Osteoblast (primary cell): Measurements from ENCODE around the gene CS. TPM values are rescaled to one million over a fixed set of nuclear protein-coding genes. Genes with fewer than 3 reads are reported as not detected.
A peak's percentile ranks its signal among the peaks of the same experiment; 100 is the strongest.

Experiments used
- DNase-seq: peaks from one replicate; pipeline ENCODE4 v3.0.0; 2011; ENCODE audit warnings: low spot score, mixed read lengths; ENCODE audit not compliant: insufficient read length; ENCODE audit errors: missing footprints
- H2AFZ ChIP-seq: 2 replicates; pipeline ENCODE4 v1.6.0; 2011; ENCODE audit warnings: mild to moderate bottlenecking, low read length
- H3K27ac ChIP-seq: 2 replicates; pipeline ENCODE4 v1.5.1; 2011; ENCODE audit warnings: mild to moderate bottlenecking, low read depth, low read length, moderate library complexity
- H3K27me3 ChIP-seq: 2 replicates; pipeline ENCODE4 v1.6.0; 2012; ENCODE audit warnings: mild to moderate bottlenecking, control low read depth, inconsistent platforms, low read length, moderate library complexity; ENCODE audit not compliant: insufficient read depth
- H3K36me3 ChIP-seq: 2 replicates; pipeline ENCODE4 v1.5.1; 2011; ENCODE audit warnings: mild to moderate bottlenecking, low read length, control low read depth, moderate library complexity; ENCODE audit not compliant: insufficient read depth
- H3K4me1 ChIP-seq: 2 replicates; pipeline ENCODE4 v1.5.1; 2011; ENCODE audit warnings: mild to moderate bottlenecking, low read length, control low read depth, moderate library complexity; ENCODE audit not compliant: insufficient read depth
- H3K4me2 ChIP-seq: 2 replicates; pipeline ENCODE4 v1.6.0; 2011; ENCODE audit warnings: mild to moderate bottlenecking, low read length; ENCODE audit not compliant: insufficient read depth
- H3K4me3 ChIP-seq: fragments of 200-600 bp; sonication (generic); 3 replicates; pipeline ENCODE4 v1.5.1; 2012; ENCODE audit warnings: mild to moderate bottlenecking, low read length, inconsistent platforms; ENCODE audit not compliant: insufficient read depth
- H3K79me2 ChIP-seq: 2 replicates; pipeline ENCODE4 v1.6.0; 2012; ENCODE audit warnings: mild to moderate bottlenecking, low read length, control low read depth, inconsistent platforms; ENCODE audit not compliant: insufficient read depth
- H3K9me3 ChIP-seq: 2 replicates; pipeline ENCODE4 v1.5.1; 2011; ENCODE audit warnings: low read depth, low read length, control low read depth
- H4K20me1 ChIP-seq: 2 replicates; pipeline ENCODE4 v1.6.0; 2012; ENCODE audit warnings: mild to moderate bottlenecking, low read length, control low read depth; ENCODE audit not compliant: insufficient read depth
- total RNA-seq: library from RNA; depleted of rRNA; stranded (reverse); fragments of >200 nt; gene quantifications from 2 replicates; pipeline ENCODE4 v1.2.3, GENCODE V29; 2012
- TF ChIP-seq, protein P1 (sequence below): IDR thresholded peaks from 2 replicates; pipeline ENCODE4 v1.5.1; 2011; ENCODE audit warnings: mild to moderate bottlenecking, low read depth, low read length, moderate library complexity; ENCODE audit errors: extremely low read depth

Gene CS
- total RNA-seq, 1 donor: 106 TPM

DNA sequence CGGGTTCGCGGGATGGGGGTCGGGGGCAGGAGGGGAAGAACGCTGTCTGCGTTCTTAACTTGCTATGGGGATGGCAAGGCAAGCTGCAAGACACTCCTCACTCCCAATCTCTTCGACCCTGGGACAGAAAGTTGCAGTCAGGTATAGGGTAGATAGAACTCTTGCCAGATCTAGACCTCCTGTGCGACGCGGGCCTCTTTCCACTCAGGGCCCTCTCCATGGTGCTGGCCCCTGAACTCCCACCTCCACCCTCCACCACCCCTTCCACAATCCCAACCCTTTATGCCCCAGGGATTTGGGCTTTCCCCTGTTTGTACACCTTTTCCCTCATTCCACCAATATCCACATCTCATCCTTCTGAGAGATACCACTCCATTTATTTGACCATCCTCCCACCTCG, 75.2 kb downstream of the CS start:
- H3K9me3 ChIP-seq: no peaks in the 10 kb centered on the region
- no peaks in the 10 kb centered on the region for H3K27me3 ChIP-seq
- peaks cover 15% of the 10 kb centered on the region for H3K79me2 ChIP-seq
- no peak overlapping the region for H2AFZ ChIP-seq
- H3K4me3 ChIP-seq: peak overlapping the region; percentile 87
- TF ChIP-seq, protein P1, sequence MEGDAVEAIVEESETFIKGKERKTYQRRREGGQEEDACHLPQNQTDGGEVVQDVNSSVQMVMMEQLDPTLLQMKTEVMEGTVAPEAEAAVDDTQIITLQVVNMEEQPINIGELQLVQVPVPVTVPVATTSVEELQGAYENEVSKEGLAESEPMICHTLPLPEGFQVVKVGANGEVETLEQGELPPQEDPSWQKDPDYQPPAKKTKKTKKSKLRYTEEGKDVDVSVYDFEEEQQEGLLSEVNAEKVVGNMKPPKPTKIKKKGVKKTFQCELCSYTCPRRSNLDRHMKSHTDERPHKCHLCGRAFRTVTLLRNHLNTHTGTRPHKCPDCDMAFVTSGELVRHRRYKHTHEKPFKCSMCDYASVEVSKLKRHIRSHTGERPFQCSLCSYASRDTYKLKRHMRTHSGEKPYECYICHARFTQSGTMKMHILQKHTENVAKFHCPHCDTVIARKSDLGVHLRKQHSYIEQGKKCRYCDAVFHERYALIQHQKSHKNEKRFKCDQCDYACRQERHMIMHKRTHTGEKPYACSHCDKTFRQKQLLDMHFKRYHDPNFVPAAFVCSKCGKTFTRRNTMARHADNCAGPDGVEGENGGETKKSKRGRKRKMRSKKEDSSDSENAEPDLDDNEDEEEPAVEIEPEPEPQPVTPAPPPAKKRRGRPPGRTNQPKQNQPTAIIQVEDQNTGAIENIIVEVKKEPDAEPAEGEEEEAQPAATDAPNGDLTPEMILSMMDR: no peak
- H4K20me1 ChIP-seq: no peaks in the 10 kb centered on the region
- H3K27ac ChIP-seq: peak overlapping the region; percentile 66
- peaks cover 3% of the 10 kb centered on the region for H3K36me3 ChIP-seq
- H3K4me2 ChIP-seq: peak overlapping the region; percentile 97
- peak; percentile 58 for DNase-seq
- peaks cover 32% of the 10 kb centered on the region for H3K4me1 ChIP-seq

DNA sequence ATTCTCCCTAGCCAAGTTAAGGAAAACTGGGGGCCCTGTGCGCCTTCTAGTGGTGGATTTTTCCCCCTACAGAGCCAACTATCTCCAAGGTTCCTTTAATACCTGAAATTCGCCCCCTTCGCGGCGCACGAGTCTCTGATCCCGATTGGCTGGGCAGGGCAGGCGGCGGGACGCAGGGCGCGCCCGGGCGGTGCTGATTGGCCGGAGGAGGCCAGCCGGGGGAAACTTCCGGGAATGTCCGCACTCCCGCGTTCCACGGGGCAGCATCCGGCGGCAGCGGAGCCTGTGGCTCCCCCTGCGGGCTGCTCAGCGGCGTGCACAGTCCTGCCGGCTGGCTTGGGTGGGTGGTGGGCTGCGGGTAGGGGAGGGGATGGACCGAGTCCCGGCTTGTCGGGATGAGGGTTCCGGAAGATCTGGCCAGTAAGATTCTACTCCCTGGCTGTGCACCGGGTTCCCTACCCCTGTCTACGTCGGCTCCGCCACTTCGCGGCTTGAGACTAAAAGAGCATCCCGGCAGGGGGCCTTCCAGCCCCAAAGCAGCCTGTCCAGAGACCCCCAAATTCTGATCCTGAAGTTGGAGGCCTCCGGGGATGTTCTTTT, 75.9 kb downstream of the CS start, which contains the start of gene NABP2:
Gene NABP2 (plus strand): TSS at position 241 of the 600 bp plus-strand sequence. CDS start 515 bp downstream, outside the sequence.
- H3K27ac ChIP-seq: peak within 1 kb of the TSS; percentile 82

DNA sequence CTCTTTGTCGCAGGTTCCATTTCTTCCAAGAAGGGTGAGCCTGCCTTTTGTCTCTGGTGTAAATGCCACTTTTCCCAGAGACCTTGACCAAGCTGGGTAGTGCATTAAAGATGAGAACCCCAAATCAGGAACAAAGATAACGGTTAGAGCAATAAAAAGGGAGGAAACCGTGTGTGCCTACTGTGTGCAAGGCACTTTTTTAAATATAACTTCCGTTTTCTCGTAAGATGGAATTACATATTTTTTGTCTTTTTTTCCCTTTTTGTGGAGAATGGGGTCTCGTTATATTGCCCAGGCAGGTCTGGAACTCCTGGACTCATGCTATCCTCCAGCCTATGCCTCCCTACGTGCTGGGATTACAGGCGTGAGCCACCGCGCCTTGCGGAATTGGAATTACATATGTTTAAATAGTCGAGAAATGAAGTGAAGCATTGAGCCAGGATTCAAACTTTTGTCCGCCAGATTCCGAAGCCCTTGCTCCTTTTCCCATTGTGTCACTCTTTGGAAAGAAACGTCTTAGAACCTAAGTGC, 76.5 kb downstream of the CS start:
- H3K4me3 ChIP-seq: peak overlapping the region; percentile 87
- peaks cover 25% of the 10 kb centered on the region for H3K79me2 ChIP-seq
- peak overlapping the region; percentile 82 for H3K27ac ChIP-seq
- peak; percentile 14 for DNase-seq
- peak overlapping the region; percentile 97 for H3K4me2 ChIP-seq
- TF ChIP-seq, protein P1: no peak
- no peaks in the 10 kb centered on the region for H3K27me3 ChIP-seq
- no peaks in the 10 kb centered on the region for H4K20me1 ChIP-seq
- peaks cover 32% of the 10 kb centered on the region for H3K4me1 ChIP-seq
- H3K36me3 ChIP-seq: peaks cover 3% of the 10 kb centered on the region
- H3K9me3 ChIP-seq: no peaks in the 10 kb centered on the region
- peak overlapping the region; percentile 91 for H2AFZ ChIP-seq

More for the DNA sequence above, 75.9 kb downstream of the CS start, which contains the start of gene NABP2:
- H4K20me1 ChIP-seq: no peaks in the 10 kb centered on the region
- peaks cover 22% of the 10 kb centered on the region for H3K79me2 ChIP-seq
- peak; percentile 100 for DNase-seq
- peak within 1 kb of the TSS; percentile 95 for H2AFZ ChIP-seq
- peak within 1 kb of the TSS; percentile 97 for H3K4me2 ChIP-seq
- no peaks in the 10 kb centered on the region for H3K27me3 ChIP-seq
- no peaks in the 10 kb centered on the region for H3K9me3 ChIP-seq
- TF ChIP-seq, protein P1: peak; percentile 95
- peak within 1 kb of the TSS; percentile 87 for H3K4me3 ChIP-seq
- H3K36me3 ChIP-seq: peaks cover 3% of the 10 kb centered on the region
- peaks cover 32% of the 10 kb centered on the region for H3K4me1 ChIP-seq

DNA sequence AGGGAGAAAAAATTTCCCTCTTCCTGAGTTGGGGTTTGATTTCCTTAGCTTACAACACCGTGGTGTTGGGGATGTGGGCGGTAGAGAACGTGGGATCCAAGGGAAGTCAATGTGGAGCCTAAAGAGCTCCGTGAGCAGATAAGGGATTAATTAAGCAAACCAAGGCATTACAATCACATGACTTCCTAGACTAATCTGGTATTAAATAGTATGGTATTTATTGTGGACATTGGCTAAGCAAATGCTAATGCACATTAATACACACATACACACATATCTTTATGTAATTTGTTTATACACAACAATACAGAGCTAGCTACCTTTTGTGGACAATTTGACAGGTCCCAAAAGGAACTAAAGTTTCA, 77.6 kb downstream of the CS start:
- peak; percentile 58 for DNase-seq
- no peaks in the 10 kb centered on the region for H3K9me3 ChIP-seq
- peak overlapping the region; percentile 100 for H3K4me2 ChIP-seq
- peaks cover 6% of the 10 kb centered on the region for H3K36me3 ChIP-seq
- H3K27me3 ChIP-seq: no peaks in the 10 kb centered on the region
- H3K27ac ChIP-seq: peak overlapping the region; percentile 96
- peaks cover 32% of the 10 kb centered on the region for H3K4me1 ChIP-seq
- H3K79me2 ChIP-seq: peaks cover 34% of the 10 kb centered on the region
- peak overlapping the region; percentile 63 for H2AFZ ChIP-seq
- TF ChIP-seq, protein P1: no peak
- H3K4me3 ChIP-seq: peak overlapping the region; percentile 86
- peaks cover 3% of the 10 kb centered on the region for H4K20me1 ChIP-seq
